B cell (primary cell): ENCODE results near the gene SLC25A21. TPM values are rescaled to one million over a fixed set of nuclear protein-coding genes. Genes with fewer than 3 reads are reported as not detected.

ENCODE experiments used
- ATAC-seq: fragments of 200-7000 bp; cut with Tn5 transposase; one replicate; pipeline ENCODE4 v1.10.0; 2021; ENCODE audit warnings: low read depth, mild to moderate bottlenecking, moderate number of reproducible peaks, moderate library complexity
- CTCF ChIA-PET: fragments of 350-600 bp; sonication (Branson Sonifier 250); formaldehyde crosslinking; loops from one replicate; lab custom pipeline; 2021; ENCODE audit warnings: antibody characterized with exemption, inconsistent platforms; lab: Charles Lee
- POLR2A ChIA-PET: fragments of 350-600 bp; sonication (Branson Sonifier 250); formaldehyde crosslinking; loops from one replicate; lab custom pipeline; 2021; ENCODE audit warnings: antibody characterized with exemption; lab: Charles Lee
- DNase-seq: peaks from one replicate; pipeline ENCODE4 v3.0.0; 2013
- H2AFZ ChIP-seq: 2 replicates; pipeline ENCODE4 v1.6.1; 2012; ENCODE audit warnings: mild to moderate bottlenecking, low read depth, low read length; ENCODE audit not compliant: insufficient read depth, poor library complexity, severe bottlenecking
- H3K27ac ChIP-seq, 2 donors: 1 replicate in 1 of 2; 2 replicates in 1 of 2; pipeline ENCODE4 v1.5.1; 2012 to 2013; ENCODE audit warnings: low read length in 2 of 2, mild to moderate bottlenecking in 2 of 2, moderate library complexity in 1 of 2
- H3K27me3 ChIP-seq, 4 experiments: fragments of 200-600 bp in 1 of 4; sonication (generic) in 1 of 4; replicated peaks in 1 of 4; 1 replicate in 2 of 4; 2 replicates in 2 of 4; pipeline versions ENCODE4 v1.6.1 to v1.7.0; 2013 to 2016; ENCODE audit warnings: low read length in 3 of 4, mild to moderate bottlenecking in 2 of 4, mixed read lengths in 1 of 4, moderate library complexity in 1 of 4; ENCODE audit not compliant: insufficient read depth in 4 of 4, control insufficient read depth in 3 of 4; ENCODE audit errors: control extremely low read depth in 1 of 4
- H3K36me3 ChIP-seq, 2 experiments: replicated peaks in 1 of 2; 1 replicate in 1 of 2; 2 replicates in 1 of 2; pipeline versions ENCODE4 v1.6.1 to v1.7.1; 2013; ENCODE audit warnings: low read length in 1 of 2; ENCODE audit not compliant: insufficient read depth in 2 of 2, control insufficient read depth in 1 of 2; ENCODE audit errors: control extremely low read depth in 1 of 2, extremely low read depth in 1 of 2
- H3K4me1 ChIP-seq, 2 donors: fragments of 200-600 bp in 1 of 2; sonication (generic) in 1 of 2; 1 replicate in 1 of 2; 2 replicates in 1 of 2; pipeline versions ENCODE4 v1.5.1 to v1.6.1; 2013 to 2017; ENCODE audit warnings: low read length in 2 of 2; ENCODE audit not compliant: control insufficient read depth in 2 of 2, insufficient read depth in 2 of 2
- H3K4me2 ChIP-seq: replicated peaks from 2 replicates; pipeline ENCODE3; 2012; ENCODE audit warnings: mild to moderate bottlenecking, low read depth, low read length; ENCODE audit not compliant: poor library complexity, severe bottlenecking
- H3K4me3 ChIP-seq, 5 experiments: fragments of 200-600 bp in 1 of 5; sonication (generic) in 1 of 5; 1 replicate in 3 of 5; 2 replicates in 2 of 5; pipeline versions ENCODE4 v1.5.1 to v1.7.0; 2011 to 2016; ENCODE audit warnings: low read length in 4 of 5, mild to moderate bottlenecking in 4 of 5, low read depth in 2 of 5, control low read depth in 1 of 5, moderate library complexity in 1 of 5; ENCODE audit not compliant: insufficient read depth in 1 of 5; ENCODE audit errors: control extremely low read depth in 1 of 5, extremely low read depth in 1 of 5
- H3K79me2 ChIP-seq: fragments of 200-600 bp; sonication (generic); one replicate; pipeline ENCODE4 v1.6.0; 2016; ENCODE audit warnings: low read length; ENCODE audit not compliant: control insufficient read depth, insufficient read depth
- H3K9ac ChIP-seq: fragments of 200-600 bp; sonication (generic); 2 replicates; pipeline ENCODE4 v1.6.1; 2017; ENCODE audit warnings: mild to moderate bottlenecking, low read length, moderate library complexity
- H3K9me3 ChIP-seq, 3 donors: one replicate each; pipeline versions ENCODE4 v1.6.1 to v1.7.1; 2013; ENCODE audit warnings: low read length in 2 of 3; ENCODE audit not compliant: control insufficient read depth in 2 of 3, insufficient read depth in 1 of 3; ENCODE audit errors: control extremely low read depth in 1 of 3
- H4K20me1 ChIP-seq: 2 replicates; pipeline ENCODE4 v1.6.0; 2012; ENCODE audit warnings: mild to moderate bottlenecking, low read length; ENCODE audit not compliant: insufficient read depth, control insufficient read depth, poor library complexity, severe bottlenecking
- H3K27ac Mint-ChIP-seq: one replicate; pipeline ENCODE4 v1.8.0; 2021; ENCODE audit warnings: mixed read lengths
- H3K27me3 Mint-ChIP-seq: one replicate; pipeline ENCODE4 v1.8.0; 2021; ENCODE audit warnings: mixed read lengths
- H3K4me1 Mint-ChIP-seq: one replicate; pipeline ENCODE4 v1.8.0; 2021; ENCODE audit warnings: mixed read lengths
- H3K4me3 Mint-ChIP-seq: one replicate; pipeline ENCODE4 v1.8.0; 2021; ENCODE audit warnings: mixed read lengths
- H3K9me3 Mint-ChIP-seq: one replicate; pipeline ENCODE4 v1.8.0; 2022; ENCODE audit warnings: mixed read lengths; ENCODE audit not compliant: insufficient read depth
- CTCF ChIP-seq: fragments of 200-600 bp; IDR thresholded peaks from one replicate; pipeline ENCODE4 v1.8.0; 2022; ENCODE audit warnings: antibody characterized with exemption, mild to moderate bottlenecking
- EZH2 ChIP-seq: IDR thresholded peaks from 2 replicates; pipeline ENCODE4 v1.6.1; 2012; ENCODE audit warnings: borderline replicate concordance, low read depth, mild to moderate bottlenecking, moderate library complexity, low read length; ENCODE audit not compliant: insufficient read depth, poor library complexity, severe bottlenecking
- WGBS: methylation state at CpG from one replicate; pipeline ENCODE4 v1.1.5; 2013; ENCODE audit warnings: missing lambda C conversion rate; ENCODE audit not compliant: insufficient coverage; 5-methylcytosine and 5-hydroxymethylcytosine counted together
- intact Hi-C: fragments of 100-400 bp; cut with micrococcal nuclease; formaldehyde crosslinking; loops from one replicate; pipeline ENCODE4 v1.10.0; 2022
- polyA plus RNA-seq: library from polyadenylated mRNA; depleted of rRNA; stranded (reverse); fragments of >200 nt; gene quantifications from 2 replicates; pipeline ENCODE4 v1.2.3, GENCODE V29; 2012
- total RNA-seq, 2 donors: library from RNA; stranded (reverse); fragments of 120-200 nt in 1 of 2; gene quantifications; 1 replicate in 1 of 2; 2 replicates in 1 of 2; pipeline versions ENCODE4 v1.2.3 to v1.2.4, GENCODE V29; 2013 to 2022

SLC25A21 gene
- total and polyA plus RNA-seq, 2 donors (not counting 1 experiment from before 2014, with no cell fraction given), result not detected

GRCh38 chr14:37063467-37064240, 108.8 kb downstream of the SLC25A21 start:
- Mint-ChIP-seq H3K4me1 (no peaks in the 10 kb centered on the region), H3K4me3 (no peak overlapping the region), H3K27ac (no peak overlapping the region), H3K27me3 (no peaks in the 10 kb centered on the region), H3K9me3 (no peaks in the 10 kb centered on the region)
- H3K4me2 ChIP-seq, result no peak overlapping the region
- H2AFZ ChIP-seq, result no peak overlapping the region
- no peak overlapping the region for H3K9ac ChIP-seq
- ChIA-PET CTCF (no interaction called here), POLR2A (no interaction called here)
- H3K9me3 ChIP-seq, result no peaks in the 10 kb centered on the region
- H3K4me1 ChIP-seq, result no peaks in the 10 kb centered on the region
- H3K36me3 ChIP-seq, result no peaks in the 10 kb centered on the region
- intact Hi-C loops, result no loop called here
- 56% methylated on average over 2 of the region's 4 CpGs for WGBS
- no peaks in the 10 kb centered on the region for H3K79me2 ChIP-seq
- DNase-seq (no peak), ATAC-seq (no peak)
- H3K27ac ChIP-seq, result no peak overlapping the region
- no peaks in the 10 kb centered on the region for H4K20me1 ChIP-seq
- no peak for TF ChIP-seq EZH2
- H3K4me3 ChIP-seq, result no peak overlapping the region
- H3K27me3 ChIP-seq, result no peaks in the 10 kb centered on the region

GRCh38 chr14:37062191-37062803, 110.1 kb downstream of the SLC25A21 start:
- Histone ChIP-seq H3K36me3 (no peaks in the 10 kb centered on the region), H3K4me1 (no peaks in the 10 kb centered on the region), H4K20me1 (no peaks in the 10 kb centered on the region), H2AFZ (no peak overlapping the region), H3K4me2 (no peak overlapping the region), H3K4me3 (no peak overlapping the region), H3K79me2 (no peaks in the 10 kb centered on the region), H3K9ac (no peak overlapping the region), H3K27ac (no peak overlapping the region), H3K27me3 (no peaks in the 10 kb centered on the region), H3K9me3 (no peaks in the 10 kb centered on the region)
- Mint-ChIP-seq H3K4me3 (no peak overlapping the region), H3K27ac (no peak overlapping the region), H3K27me3 (no peaks in the 10 kb centered on the region), H3K4me1 (no peaks in the 10 kb centered on the region), H3K9me3 (no peaks in the 10 kb centered on the region)
- no peak for ATAC-seq
- DNase-seq, result no peak
- no CpG with 5 or more reads among the region's 4 CpGs for WGBS
- intact Hi-C loops, result no loop called here
- ChIA-PET CTCF (no interaction called here), POLR2A (no interaction called here)
- TF ChIP-seq CTCF, result no peak
- TF ChIP-seq EZH2, result no peak
